HG03060 (cell line): ENCODE data around the gene COL13A1.

ENCODE experiments used
- ATAC-seq: cut with Tn5 transposase; IDR thresholded peaks from one replicate; pipeline ENCODE4 v1.9.1; 2021; ENCODE audit warnings: low read depth, moderate number of reproducible peaks; ENCODE audit not compliant: unreplicated experiment

The COL13A1 gene

DNA sequence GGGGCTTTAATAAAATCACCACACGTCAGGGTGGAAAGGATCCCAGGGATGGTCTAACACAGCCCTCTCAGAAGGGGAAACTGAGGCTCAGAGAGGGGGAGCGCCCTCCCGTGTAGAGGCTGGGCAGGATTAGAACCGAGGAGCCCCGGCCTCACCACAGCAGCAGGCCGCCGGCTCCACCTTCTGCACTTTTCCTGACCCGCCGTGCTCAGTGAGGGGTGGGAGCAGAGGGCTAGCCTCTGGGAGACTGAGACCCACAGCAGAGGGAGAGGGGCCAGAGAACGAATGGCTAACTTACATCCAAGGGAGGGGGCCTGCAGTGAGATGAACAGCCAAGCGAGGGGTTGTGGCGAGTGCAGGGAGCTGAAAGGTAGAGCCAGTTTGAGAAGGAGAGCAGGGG lies 79.5 kb downstream of the COL13A1 start:
- ATAC-seq, result no peak

DNA sequence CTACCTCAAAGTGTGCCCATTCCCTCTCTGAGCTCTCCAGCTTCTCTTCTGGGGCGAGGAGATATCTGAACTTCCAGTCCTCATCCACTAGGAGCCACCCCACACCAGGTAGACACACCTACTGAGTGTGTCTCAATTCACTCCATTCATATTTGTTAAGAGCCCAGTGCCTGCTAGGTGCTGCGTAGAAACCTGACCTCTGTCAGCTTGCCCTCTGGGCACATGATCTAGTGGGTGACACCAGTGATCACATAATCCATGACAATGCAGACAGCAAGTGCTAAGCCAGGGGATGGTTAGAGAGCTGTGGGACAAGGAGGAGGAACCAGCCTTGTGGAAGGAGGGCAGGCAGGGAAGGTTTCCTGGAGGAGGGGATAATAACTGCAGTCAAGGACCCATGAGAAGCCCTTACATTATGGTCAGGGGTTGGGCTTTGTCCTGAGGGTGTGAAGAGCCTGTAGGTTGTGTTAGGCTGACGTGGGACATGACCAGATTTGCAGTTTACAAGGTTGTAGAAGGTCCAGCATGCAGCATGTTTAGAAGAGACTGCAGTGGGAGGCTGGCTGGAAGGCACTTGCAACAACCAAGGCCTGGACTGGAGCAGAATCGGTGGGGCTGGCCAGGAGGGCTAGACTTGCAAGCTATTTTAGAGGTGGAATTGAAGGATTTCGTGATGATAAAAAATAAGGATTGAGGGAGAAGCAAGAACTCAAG lies 81.8 kb downstream of the COL13A1 start:
- ATAC-seq, result no peak

DNA sequence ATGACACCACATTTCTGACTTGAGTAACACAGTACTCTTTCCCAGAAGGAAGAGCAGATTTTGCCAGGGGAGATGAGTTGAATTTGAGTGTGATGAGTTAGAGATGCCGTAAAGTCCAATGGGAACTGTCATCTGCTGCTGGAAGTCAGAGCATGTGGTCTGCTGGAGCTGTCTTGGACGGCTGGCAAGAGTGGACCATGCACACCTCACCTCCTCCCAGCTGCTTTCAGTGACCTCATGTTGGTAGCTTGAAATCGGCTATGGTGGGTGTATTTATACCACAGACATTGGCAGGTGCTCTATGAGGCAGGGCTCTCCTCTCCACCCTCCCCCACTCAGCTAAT lies 82.3 kb downstream of the COL13A1 start:
- ATAC-seq, result no peak

DNA sequence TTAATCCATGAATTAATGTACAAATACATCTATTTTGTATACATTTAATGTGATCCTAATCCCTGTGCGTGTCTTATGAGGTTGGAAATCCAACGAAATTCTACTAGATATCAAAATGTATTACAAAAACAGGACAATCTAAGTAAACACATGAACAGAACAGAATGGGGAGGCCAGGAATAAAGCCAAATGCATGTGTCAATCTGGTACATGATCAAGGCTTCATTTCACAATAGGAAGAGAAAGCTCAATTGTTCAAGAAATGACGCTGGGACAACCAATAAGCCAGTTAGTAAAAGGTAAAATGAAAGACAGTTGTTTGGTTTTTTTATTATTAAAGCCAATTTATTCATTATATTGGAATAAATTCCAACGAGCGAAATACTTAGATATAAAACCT lies 83.0 kb downstream of the COL13A1 start:
- ATAC-seq, result no peak

DNA sequence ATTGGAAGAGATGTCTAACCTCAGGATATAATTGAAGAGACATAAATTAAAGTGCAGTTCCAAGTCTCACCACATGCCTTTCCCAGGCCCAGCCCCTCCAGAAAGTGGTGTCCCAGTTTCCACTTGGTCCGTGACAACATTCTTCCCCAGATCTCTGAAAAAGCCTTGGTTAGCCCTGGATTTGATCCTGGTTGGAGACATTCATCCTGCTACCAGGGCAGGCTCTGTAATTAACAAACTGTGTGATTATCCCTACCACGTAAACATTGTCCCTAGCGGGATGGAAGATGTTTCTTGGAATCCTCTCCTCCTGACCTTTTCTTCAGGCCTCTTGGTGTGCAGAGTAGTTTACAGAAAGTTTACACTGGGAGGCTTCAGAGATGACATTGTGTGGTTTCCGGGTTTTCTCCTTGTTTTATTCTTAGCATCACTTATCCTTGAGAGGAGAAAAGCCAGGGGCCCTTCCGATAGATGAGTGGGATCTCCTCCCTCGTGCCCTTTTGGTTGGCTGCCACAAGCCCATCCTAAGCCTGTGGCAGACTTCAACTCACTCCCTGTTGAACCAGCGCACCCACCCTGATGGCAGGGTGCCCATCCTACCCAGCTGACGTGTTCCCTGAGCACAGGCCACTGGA lies 83.8 kb downstream of the COL13A1 start:
- no peak for ATAC-seq

DNA sequence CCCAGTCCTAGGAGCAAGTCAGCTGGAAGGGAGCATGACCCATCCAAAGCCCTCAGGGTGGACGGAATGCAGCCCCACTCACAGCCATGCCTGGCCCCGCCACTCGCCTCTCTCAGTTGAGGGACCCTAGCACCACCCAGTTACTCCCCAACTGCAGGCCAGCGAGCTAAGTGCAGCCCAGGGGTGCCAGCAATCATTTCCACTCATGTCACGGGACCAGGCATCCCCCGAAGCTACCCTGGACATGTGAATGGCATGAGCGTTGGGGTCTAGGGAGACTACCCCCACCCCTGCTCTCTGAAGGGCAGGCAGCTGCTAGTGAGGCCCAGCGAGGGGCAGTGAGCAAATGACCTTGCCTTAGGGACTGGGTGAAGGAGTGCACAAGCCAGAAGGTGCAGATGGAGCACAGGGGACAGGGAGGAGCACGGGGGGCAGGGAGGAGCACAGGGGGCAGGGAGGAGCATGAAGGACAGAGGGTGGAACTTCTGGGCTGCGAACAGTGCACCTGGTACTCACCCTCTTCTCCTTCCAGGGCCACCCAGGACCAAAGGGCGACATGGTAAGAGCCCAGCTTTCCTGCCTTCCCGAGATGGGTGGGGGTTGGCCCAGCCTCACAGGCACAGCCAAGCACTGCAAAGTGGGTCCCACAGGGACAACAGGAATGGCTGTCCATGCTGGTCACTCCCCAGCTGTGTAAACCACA lies 87.3 kb downstream of the COL13A1 start:
- no peak for ATAC-seq

DNA sequence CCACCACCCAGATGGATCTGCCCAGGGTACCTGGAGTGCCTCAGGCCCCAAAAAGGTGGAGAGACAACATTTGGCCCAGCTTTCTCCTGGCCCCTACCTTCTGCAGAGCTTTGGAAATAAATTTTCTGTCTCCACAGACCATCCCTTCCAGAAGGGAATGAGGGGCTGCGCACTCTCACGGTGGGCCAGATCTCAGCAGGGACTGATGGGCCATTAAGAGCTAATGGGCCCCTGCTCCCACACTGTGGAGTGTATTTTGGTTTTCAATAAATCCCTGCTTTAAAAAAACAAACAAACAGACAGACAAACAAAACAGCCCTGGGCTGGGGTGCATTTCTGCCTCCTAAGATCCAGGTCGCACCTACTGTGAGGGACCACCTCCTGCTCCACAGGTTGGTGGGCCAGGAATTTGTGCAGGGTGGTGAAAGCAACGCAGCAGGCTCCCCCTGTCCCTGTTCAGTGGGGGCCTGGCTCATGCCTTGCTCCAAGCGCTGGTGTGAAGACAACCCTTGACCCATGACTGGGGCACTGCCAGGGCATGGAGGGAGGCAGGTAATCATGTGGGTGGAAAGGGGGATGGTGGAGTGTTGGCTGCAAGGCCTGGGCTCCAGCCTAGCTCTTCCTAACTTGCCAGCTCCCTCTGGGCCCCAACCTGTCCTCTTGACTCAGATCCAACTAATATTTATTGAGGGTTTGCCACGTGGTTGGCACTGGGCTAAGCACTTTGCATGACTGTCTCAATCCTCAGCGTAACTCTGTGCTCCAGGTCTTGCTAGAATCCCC lies 88.5 kb downstream of the COL13A1 start:
- no peak for ATAC-seq

DNA sequence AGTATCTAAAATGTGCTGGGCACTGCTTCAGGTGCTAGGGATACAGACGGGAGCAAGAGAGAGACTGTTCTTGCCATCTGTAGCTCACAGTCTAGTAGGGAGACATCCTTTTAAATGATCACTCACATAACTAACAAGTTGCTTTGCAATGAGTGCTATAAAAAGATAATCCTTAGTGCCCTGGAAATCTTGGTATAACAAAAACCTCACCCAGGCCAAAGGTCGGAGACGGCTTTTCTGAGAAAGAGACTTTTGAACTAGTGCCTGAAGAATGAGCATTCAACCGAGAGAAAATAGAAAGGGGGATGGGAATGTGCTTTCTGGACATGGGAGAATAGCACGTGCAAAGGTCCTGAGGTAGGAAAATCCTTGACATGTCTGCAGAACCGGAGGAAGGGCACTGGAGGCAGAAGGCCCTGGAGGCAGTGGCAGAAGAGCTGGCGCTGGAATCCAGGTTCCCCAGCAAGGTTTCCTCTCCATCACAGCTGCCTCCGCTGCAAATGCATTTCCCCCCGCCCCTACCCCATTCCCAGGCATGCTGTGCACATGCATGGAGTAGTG lies 89.4 kb downstream of the COL13A1 start:
- no peak for ATAC-seq

DNA sequence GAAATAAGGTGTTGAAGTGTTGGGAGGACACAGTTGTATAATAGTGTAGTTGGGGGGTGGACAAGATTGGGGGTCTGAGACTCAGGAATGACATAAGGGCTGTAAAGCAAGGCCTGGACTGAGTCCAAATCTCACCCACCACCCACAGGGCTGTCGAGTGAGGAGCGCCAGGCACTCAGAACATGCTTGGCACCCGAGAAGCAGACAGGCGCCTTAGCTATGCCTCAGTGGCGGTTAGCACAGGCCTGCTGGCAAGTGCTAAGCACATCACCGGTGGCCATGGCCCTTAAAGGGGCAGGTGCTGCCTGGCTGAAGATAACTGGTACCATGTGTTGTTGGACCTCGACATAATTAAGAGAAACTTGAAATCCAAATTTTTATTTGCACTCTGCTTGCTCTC lies 90.7 kb downstream of the COL13A1 start:
- ATAC-seq, result no peak

DNA sequence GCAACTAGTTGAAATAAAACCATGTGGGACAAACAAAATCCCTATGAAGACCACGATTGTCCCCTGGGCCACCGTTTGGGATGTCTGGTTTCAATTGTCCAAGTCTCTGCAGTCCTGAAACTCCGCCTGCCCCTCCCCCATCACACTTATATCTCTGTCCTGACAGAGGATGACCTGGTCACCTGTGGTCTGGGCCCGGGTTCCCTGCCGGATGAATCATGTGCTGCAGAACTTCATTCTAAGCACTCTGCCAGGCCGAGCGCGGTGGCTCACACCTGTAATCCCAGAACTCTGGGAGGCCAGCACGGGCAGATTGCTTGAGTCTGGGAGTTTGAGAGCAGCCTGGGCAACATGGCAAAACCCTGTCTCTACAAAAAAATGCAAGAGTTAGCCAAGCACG lies 91.1 kb downstream of the COL13A1 start:
- no peak for ATAC-seq

DNA sequence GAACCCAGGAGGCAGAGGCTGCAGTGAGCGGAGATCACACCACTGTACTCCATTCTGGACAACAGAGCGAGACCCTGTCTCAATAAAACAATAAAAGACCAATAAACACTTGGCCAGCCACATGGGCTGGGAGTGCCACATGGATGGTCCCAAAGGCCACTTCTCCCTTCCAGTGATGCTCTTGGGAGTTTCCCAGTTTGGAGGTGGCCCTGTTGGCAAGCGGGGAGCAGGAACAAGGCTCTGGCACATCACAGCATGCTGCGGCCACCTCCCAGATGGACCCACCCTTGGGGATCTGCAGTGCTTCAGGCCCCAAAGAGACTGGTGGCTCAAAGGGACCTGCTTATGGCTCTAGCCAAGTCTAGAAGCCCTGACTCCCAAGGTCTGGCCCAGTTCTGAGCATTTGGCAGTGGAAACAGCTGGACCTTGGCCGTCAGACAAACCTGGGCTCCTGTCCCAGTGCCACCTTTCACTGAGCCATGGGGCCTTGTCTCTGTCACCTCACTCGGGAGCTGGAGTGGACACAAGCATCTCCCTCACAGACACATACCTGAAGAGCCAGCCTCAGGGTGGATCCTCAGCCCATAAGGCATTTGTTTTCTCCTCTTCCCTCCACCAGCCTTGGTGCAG lies 91.7 kb downstream of the COL13A1 start:
- ATAC-seq, result no peak

DNA sequence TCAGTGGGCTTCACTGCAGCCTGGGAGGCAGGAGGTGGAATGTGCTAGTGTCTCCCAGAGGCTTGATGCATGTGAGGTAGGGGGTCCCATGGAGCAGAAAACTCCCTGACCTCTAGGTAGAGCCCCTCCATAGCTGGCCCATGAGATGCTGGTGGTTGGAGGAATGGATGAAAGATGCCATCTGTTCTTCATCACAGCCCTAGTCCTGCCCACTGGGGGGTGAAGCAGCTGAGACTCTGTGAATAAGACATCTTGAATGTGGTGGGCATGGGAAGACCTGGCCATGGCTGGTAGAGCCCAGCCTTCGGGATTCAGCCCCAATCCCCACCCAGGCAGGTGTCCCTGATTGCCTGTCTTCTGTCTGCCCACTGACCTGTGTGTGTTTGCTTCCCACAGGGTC lies 92.5 kb downstream of the COL13A1 start:
- ATAC-seq, result no peak

DNA sequence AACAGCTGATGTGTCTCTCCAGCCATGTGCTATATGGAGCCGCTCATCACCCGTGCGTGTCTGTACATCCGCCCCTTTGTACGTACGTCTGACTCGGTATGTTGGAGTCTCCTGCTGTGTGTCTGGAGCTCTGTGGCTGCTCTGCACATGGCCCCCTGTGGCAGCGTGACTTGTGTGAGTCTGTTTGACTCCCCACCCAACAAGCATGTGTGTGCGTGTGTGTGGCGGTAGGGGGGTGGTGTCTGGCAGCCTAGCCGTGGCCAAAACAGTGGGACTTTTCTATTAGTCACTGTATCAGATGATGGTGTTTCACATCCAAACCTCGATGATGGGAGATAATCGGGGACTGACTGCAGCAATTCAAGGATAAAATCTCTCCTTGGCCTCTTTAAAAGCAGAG lies 94.1 kb downstream of the COL13A1 start:
- no peak for ATAC-seq

DNA sequence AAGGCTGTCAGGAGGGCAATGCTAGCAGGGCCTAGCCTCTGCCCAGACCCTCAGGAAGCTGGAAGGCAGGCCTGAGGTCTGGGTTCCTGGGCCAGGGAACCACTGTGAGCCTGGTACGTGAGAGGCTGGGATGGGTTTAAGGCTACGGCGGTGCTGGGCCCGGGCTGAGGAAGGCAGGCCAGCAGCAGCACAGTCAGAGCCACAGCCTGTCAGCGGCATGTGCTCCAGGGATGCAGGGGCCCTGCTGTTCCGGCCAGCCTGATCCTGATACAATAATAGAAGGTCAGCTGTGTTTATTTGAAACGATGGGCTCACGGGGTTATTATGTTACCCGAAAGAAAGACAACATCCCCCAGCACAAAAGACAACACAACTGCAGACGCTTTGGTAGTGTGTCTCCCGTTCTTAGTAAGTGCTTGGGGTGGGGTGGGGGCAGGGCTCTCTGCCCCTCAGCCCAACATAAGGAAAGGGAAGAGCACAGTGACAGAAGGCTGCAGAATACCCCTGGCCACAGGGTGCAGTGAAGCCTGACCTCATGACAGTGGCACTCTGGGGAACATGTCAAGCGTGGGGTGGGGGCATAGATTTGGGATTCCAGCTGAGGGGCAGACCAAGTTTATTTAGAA lies 95.0 kb downstream of the COL13A1 start:
- ATAC-seq, result no peak

DNA sequence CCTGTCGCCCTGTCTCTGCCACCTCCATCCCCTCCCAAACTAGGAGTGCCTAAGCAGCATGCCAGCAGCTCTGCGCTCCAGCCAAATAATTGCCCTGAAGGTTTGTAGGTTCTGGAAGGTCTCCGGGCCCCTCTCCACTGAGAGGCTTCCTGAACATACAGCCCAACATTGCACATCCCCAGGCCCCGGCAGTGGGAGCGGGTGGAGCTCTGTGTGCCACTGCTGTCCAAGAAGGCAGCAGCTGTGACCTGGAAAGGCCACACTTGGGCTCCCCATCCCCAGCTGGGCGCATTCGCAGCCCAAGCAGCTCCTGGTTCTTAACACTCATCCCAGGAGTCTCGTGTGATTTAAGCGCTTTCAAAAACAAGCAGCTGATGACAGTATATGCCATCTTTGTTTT lies 95.7 kb downstream of the COL13A1 start:
- no peak for ATAC-seq

DNA sequence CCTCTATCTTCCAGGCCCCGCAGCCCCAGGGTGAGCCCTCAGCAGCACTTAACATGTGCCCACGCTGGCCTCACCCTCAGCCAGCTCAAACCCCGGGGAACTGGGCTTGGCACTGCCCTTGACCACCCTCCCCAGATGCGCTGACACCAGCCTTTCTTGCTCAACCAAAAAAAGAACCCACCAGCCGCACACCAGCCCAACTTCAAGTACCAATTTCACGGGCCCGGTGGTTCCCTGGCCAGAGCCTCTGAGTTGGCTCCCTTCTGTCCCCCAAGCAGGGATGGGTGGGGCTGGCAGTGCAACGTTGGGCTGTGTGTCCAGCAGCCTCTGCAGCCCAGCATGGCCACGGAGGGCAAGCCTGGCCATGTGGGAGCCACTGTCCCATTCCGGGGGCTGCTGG lies 96.3 kb downstream of the COL13A1 start:
- no peak for ATAC-seq

DNA sequence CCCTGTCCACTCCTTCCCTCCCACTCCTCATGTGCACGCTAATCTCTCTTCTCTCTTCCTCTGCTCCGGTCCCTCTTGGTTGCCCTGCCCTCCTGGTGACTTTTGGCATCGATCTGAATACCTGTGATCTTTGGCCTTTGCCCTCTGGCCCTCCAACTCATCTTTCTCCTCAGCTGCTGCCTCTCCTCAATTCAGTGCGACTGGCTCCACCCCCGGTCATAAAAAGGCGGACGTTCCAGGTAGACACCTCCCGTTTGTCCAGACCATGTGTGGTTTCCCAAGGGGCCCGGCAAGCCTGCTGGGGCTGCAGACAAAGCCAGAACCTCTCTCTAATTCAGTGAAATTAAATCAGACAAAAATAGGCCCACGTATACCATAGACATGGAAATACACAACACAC lies 96.8 kb downstream of the COL13A1 start:
- ATAC-seq, result no peak

DNA sequence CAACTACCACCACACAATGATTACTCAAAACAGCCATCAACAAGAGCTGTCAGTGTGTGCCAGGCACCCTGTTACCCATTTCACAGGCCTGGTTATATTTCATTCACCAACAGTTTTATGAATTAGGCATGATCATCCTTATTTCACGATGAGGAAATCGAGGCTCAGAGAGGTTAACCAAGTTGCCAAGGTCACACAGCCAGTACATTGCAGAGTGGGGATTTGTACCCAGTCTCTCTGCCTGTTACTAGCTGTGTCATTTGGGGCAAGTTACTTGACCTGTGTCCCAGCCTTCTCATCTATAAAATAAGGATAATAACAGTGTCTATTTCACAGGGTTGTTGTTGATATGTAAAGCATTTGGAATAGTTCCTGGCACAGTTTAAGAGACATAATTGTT lies 97.2 kb downstream of the COL13A1 start:
- no peak for ATAC-seq

DNA sequence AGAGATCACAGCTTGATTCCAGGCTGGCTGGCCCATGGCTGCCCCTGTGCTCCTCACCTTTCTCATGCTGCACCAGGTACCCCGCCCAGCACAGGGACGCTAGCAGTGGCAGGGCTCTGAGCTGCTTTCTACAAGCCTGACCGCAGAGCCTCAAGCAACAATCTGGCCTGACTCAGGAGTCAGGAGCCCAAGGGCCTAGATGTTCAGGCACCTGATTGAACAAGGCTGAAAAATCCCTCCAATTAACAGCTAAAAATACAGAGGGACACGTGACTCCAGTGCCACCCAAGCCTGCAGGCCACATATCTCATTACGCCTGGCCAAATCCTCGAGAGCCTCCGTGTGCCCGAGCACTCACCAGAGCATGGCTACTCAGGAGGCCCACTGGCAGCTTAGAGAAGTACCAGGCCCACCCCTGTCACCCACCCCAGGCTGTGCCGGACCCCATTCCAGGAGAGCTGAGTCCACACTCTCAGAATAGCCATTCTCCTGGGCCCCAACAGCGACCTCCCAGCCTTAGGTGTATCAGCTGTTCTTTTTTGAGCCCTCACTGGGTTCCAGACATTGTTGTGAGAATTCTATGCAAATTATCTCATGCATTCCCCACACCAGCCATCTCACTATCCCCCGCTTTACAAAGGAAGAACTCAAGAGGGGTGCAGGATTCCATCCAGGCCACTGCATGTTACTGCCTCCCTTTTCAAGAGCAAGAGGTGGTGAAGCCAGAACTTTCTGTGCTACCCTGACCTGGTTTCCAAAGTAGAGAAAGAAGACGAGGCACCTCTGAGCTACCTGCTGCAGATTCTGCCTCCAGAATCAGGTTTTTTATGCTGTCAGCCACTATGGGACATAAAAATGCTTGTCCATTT lies 98.3 kb downstream of the COL13A1 start:
- ATAC-seq, result no peak
